Measurements from ENCODE around the gene COX7A2. TPM values are rescaled to one million over a fixed set of nuclear protein-coding genes. Genes with fewer than 3 reads are reported as not detected.
A peak's percentile ranks its signal among the peaks of the same experiment; 100 is the strongest.

Gene COX7A2
- total RNA-seq, 2 donors from 2014 or later = 260 to 372 TPM

DNA sequence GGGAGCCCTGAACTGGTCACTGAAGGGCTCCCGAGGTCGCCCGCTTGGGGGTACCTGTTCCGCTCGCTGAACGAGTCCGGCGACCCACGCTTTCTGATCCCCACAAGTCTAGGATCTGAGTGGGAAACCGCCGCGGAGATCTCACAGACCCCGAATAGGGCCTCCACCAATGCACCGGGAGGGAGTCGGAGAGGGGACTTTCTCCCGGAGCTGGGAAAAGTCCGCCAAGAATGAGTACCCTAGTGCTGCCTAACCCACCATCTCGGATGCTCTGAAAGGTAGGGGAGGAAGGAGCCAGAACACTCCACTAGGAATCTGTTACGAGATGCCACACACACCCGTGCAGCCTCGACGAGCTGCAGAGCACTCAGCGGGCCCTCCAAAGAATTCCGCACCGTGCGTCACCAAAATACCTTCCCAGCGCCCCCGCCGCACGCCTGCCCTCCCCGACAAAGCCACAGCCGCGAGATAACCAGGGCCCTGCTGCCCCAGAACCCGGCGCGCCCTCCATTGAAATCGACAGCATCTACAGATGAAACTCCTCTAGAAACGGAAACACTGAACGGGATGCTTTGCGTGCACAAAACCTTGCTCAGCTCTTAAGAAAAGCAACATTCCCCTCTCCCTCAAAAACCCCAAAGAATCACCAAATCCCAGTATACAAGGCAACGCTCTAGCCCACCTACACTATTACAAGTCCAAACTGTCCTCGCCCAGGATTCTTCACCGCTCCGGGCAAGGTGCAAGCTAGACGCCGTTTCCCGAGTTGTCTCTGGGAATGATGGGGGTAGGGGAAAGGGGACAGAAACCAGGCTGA, 38.4 kb downstream of the COX7A2 start:
- Mint-ChIP-seq H3K27me3 (peaks cover 74% of the 10 kb centered on the region), H3K27ac (no peak overlapping the region), H3K4me1 (peaks cover 25% of the 10 kb centered on the region), H3K9me3 (no peaks in the 10 kb centered on the region), H3K36me3 (ENCODE audit: low read depth) (peaks cover 6% of the 10 kb centered on the region), H3K4me3 (peak overlapping the region; percentile 75)
- no peak for ATAC-seq (replicated peaks)

- Mint-ChIP-seq H3K27ac (no peak overlapping the region), H3K36me3 (ENCODE audit: low read depth) (peaks cover 6% of the 10 kb centered on the region), H3K9me3 (no peaks in the 10 kb centered on the region), H3K27me3 (peaks cover 74% of the 10 kb centered on the region), H3K4me1 (peaks cover 25% of the 10 kb centered on the region), H3K4me3 (peak overlapping the region; percentile 75)
- ATAC-seq (replicated peaks) = no peak
These were observed 39.2 kb downstream of the COX7A2 start for GRCh38 chr6:75204217-75204958.

DNA sequence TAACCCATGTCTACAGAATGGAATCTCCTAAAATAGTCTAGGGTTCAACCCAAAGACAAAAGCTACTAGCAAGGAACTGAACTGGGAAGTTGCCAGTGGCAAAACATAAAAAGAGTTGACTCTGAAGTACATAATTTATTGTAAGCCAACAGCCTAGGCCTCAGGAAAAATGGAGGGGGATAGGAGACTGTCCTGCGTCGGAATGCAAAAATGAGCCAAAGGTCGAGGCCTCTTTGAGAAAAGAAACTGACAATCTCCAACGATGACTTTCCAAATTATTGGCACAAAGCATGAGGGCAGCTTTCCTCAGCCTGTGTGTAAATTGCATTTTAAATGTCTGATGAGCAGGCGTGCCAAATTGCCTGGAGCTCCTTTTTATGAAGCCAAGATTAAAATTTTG, 39.9 kb downstream of the COX7A2 start:
- Mint-ChIP-seq H3K4me1 (peaks cover 19% of the 10 kb centered on the region), H3K36me3 (ENCODE audit: low read depth) (peaks cover 6% of the 10 kb centered on the region), H3K27me3 (peaks cover 69% of the 10 kb centered on the region), H3K27ac (no peak overlapping the region), H3K9me3 (no peaks in the 10 kb centered on the region), H3K4me3 (peak overlapping the region; percentile 75)
- no peak for ATAC-seq (replicated peaks)

GRCh38 chr6:75202676-75203131, 40.9 kb downstream of the COX7A2 start:
- H3K4me3 Mint-ChIP-seq = no peak overlapping the region
- H3K9me3 Mint-ChIP-seq = no peaks in the 10 kb centered on the region
- ATAC-seq (replicated peaks) = no peak
- peaks cover 15% of the 10 kb centered on the region for H3K4me1 Mint-ChIP-seq
- peaks cover 68% of the 10 kb centered on the region for H3K27me3 Mint-ChIP-seq
- peaks cover 6% of the 10 kb centered on the region for H3K36me3 Mint-ChIP-seq (ENCODE audit: low read depth)
- H3K27ac Mint-ChIP-seq = no peak overlapping the region

DNA sequence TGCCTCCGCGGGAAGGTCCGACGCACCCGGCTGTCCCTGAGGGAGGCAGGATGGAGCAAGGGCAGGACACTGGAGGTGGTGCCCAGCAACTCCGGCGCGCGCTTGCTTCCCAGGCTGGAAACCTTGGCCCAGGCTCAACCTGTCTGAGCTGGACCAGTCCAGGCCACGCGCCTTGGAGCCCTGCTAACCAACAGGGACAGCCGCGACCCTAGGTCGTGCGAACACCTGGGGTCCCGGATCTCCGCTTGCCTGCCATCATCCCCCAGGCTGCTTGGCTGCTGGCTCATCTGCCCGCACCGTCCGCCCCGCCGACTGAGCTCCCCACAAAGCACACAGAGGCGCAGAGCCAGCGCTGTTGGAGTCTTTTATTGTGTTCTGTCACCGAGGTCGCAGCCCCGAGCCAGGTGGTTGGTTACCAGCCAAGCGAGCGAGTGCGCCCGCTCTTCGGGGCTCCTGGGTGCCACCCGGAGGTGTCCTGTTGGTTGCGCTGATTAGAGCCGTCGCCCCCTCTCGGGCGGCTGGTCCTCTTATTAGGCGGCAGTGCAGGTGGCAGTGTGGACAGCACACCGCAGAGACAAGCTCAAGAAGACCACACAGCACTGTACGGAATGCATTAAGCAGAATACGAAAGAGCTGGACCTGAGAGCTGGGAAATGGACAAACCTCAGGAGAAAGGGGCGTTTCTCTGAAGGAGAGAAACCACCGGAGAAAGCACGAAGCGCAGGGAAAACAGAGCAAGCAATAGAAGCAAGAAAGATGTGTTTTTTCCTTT, 41.5 kb downstream of the COX7A2 start:
- H3K9me3 Mint-ChIP-seq = no peaks in the 10 kb centered on the region
- ATAC-seq (replicated peaks) = no peak
- H3K36me3 Mint-ChIP-seq (ENCODE audit: low read depth) = peaks cover 6% of the 10 kb centered on the region
- peaks cover 62% of the 10 kb centered on the region for H3K27me3 Mint-ChIP-seq
- peaks cover 9% of the 10 kb centered on the region for H3K4me1 Mint-ChIP-seq
- H3K4me3 Mint-ChIP-seq = no peak overlapping the region
- H3K27ac Mint-ChIP-seq = no peak overlapping the region

DNA sequence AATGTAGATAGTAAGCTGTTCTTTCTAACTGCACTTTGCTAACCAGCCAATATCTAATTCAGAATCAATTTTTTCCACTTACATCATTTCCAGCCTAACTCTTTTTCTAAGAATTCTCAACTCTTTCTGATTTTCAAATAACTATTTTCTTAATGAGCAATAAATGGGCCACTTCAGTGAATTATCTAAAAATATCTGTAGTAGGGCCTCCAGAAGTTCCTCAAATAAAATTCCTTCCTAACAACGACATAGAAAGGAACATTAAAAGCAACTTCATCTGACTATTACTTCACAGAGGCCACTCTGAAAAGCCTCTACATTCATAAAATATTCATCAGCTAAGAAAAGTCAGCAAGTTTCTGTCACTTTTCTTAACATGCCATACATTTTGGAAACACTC, 42.6 kb downstream of the COX7A2 start:
- peaks cover 6% of the 10 kb centered on the region for H3K36me3 Mint-ChIP-seq (ENCODE audit: low read depth)
- no peaks in the 10 kb centered on the region for H3K9me3 Mint-ChIP-seq
- ATAC-seq (replicated peaks) = no peak
- peaks cover 51% of the 10 kb centered on the region for H3K27me3 Mint-ChIP-seq
- no peak overlapping the region for H3K27ac Mint-ChIP-seq
- no peak overlapping the region for H3K4me3 Mint-ChIP-seq
- H3K4me1 Mint-ChIP-seq = peaks cover 6% of the 10 kb centered on the region

GRCh38 chr6:75199889-75200288, 43.7 kb downstream of the COX7A2 start:
- Mint-ChIP-seq H3K4me3 (no peak overlapping the region), H3K9me3 (no peaks in the 10 kb centered on the region), H3K4me1 (no peaks in the 10 kb centered on the region), H3K27me3 (peaks cover 43% of the 10 kb centered on the region), H3K27ac (no peak overlapping the region), H3K36me3 (ENCODE audit: low read depth) (no peaks in the 10 kb centered on the region)
- no peak for ATAC-seq (replicated peaks)

DNA sequence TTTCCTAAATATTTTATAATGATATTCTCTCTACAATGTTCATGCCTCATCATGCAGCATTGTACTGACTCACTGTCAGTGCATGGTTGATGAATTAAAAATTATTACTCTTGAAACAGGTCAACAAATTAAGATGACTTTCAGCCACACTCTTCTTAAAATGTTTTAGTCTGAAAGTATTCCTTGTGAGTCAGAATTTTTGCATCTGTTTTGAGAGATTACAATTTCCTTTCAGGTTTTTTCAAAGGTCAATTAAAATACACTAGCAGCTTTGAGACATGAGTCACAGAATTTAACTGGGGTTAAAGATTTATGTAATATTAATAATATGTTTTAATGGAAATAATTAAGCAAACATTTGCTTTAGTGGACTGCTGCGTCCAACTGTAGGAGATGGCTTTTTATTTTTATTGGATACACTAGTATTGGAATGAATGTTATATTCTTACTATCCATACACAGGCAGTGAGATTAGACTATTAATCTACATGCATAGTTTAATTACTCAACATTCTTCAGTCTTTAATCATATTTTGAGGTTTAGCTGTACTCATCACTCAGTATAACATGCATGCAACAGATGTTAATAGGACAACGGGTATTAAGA, 47.4 kb downstream of the COX7A2 start:
- Mint-ChIP-seq H3K9me3 (no peaks in the 10 kb centered on the region), H3K36me3 (ENCODE audit: low read depth) (no peaks in the 10 kb centered on the region), H3K4me1 (no peaks in the 10 kb centered on the region), H3K27me3 (peaks cover 11% of the 10 kb centered on the region), H3K27ac (no peak overlapping the region), H3K4me3 (no peak overlapping the region)
- ATAC-seq (replicated peaks) = no peak

GRCh38 chr6:75188221-75188925, 55.2 kb downstream of the COX7A2 start:
- H3K9me3 Mint-ChIP-seq = peaks cover 4% of the 10 kb centered on the region
- H3K27me3 Mint-ChIP-seq = peaks cover 27% of the 10 kb centered on the region
- H3K27ac Mint-ChIP-seq = no peak overlapping the region
- no peak for ATAC-seq (replicated peaks)
- no peaks in the 10 kb centered on the region for H3K36me3 Mint-ChIP-seq (ENCODE audit: low read depth)
- no peaks in the 10 kb centered on the region for H3K4me1 Mint-ChIP-seq
- H3K4me3 Mint-ChIP-seq = no peak overlapping the region

Other genes with a start within 250 kb of the COX7A2 start
- gene COL12A1, start 37.7 kb downstream of the COX7A2 start, total RNA-seq = not detected
- 100 to 1,000 TPM in 1 of 2 donors, 10 to 100 TPM in 1; 81.7 to 115 TPM for gene TMEM30A, start 41.0 kb upstream of the COX7A2 start, total RNA-seq
- gene FILIP1, start 250.0 kb upstream of the COX7A2 start, total RNA-seq = not detected

Data from activated T-helper 17 cell treated with anti-CD3 and anti-CD28 coated beads, Interleukin-2, amount 50 U/mL, for 72 hours (primary cell).